GM23338 (cell line): Measurements from ENCODE around the gene EPG5. TPM values are rescaled to one million over a fixed set of nuclear protein-coding genes. Genes with fewer than 3 reads are reported as not detected.
A peak's percentile ranks its signal among the peaks of the same experiment; 100 is the strongest.
"Not testable (repeated sequence)": the region's sequence is repeated elsewhere in the genome, so short reads cannot be mapped to it uniquely, and the experiment has no call there.

ENCODE experiments used
- ATAC-seq: fragments of 200-7000 bp; cut with Tn5 transposase; 3 replicates; pipeline ENCODE4 v1.9.1; 2020
- DNase-seq: peaks from one replicate; pipeline ENCODE4 v3.0.0-alpha.2; 2015; ENCODE audit warnings: low spot score
- H2AFZ ChIP-seq: fragments of 200-600 bp; sonication (generic); 2 replicates; pipeline ENCODE4 v1.8.0; 2016; ENCODE audit warnings: antibody characterized with exemption, mild to moderate bottlenecking, moderate library complexity
- H3F3A ChIP-seq: fragments of 200-600 bp; sonication (generic); replicated peaks from 2 replicates; pipeline ENCODE4 v1.8.0; 2017; ENCODE audit warnings: antibody characterized with exemption, mixed run types, low read depth
- H3K27ac ChIP-seq: fragments of 200-600 bp; sonication (generic); 2 replicates; pipeline ENCODE4 v1.6.1; 2016; ENCODE audit warnings: low read depth
- H3K27me3 ChIP-seq: fragments of 200-600 bp; sonication (generic); 2 replicates; pipeline ENCODE4 v1.8.0; 2016; ENCODE audit warnings: mild to moderate bottlenecking, mixed run types, moderate library complexity; ENCODE audit not compliant: insufficient read depth
- H3K36me3 ChIP-seq: fragments of 200-600 bp; sonication (generic); 2 replicates; pipeline ENCODE4 v1.8.0; 2016; ENCODE audit warnings: mild to moderate bottlenecking; ENCODE audit not compliant: insufficient read depth
- H3K4me1 ChIP-seq: fragments of 200-600 bp; sonication (generic); 2 replicates; pipeline ENCODE4 v1.8.0; 2016; ENCODE audit warnings: mild to moderate bottlenecking, moderate library complexity; ENCODE audit not compliant: insufficient read depth
- H3K4me2 ChIP-seq: fragments of 200-600 bp; sonication (generic); 2 replicates; pipeline ENCODE4 v1.7.1; 2017; ENCODE audit warnings: mixed run types
- H3K4me3 ChIP-seq: fragments of 200-600 bp; sonication (generic); 2 replicates; pipeline ENCODE4 v1.6.1; 2016; ENCODE audit warnings: mixed run types
- H3K79me2 ChIP-seq: fragments of 200-600 bp; sonication (generic); replicated peaks from 2 replicates; pipeline ENCODE4 v1.8.0; 2017; ENCODE audit warnings: mild to moderate bottlenecking; ENCODE audit not compliant: insufficient read depth
- H3K9me2 ChIP-seq: fragments of 200-600 bp; sonication (generic); 2 replicates; pipeline ENCODE4 v1.8.0; 2017; ENCODE audit not compliant: insufficient read depth
- H4K20me1 ChIP-seq: fragments of 200-600 bp; sonication (generic); replicated peaks from 2 replicates; pipeline ENCODE4 v1.8.0; 2017; ENCODE audit warnings: mild to moderate bottlenecking; ENCODE audit not compliant: insufficient read depth
- H3K27ac Mint-ChIP-seq: 2 replicates; pipeline ENCODE4 v1.8.0; 2020; ENCODE audit warnings: inconsistent platforms, mild to moderate bottlenecking, moderate library complexity, mixed read lengths
- H3K27me3 Mint-ChIP-seq: 3 replicates; pipeline ENCODE4 v1.8.0; 2022; ENCODE audit warnings: low read depth, mild to moderate bottlenecking, moderate library complexity, mixed read lengths, inconsistent platforms; ENCODE audit not compliant: insufficient read depth, poor library complexity
- H3K36me3 Mint-ChIP-seq: 3 replicates; pipeline ENCODE4 v1.8.0; 2021; ENCODE audit warnings: low read depth, mild to moderate bottlenecking, inconsistent platforms, moderate library complexity, mixed read lengths
- H3K4me1 Mint-ChIP-seq: 3 replicates; pipeline ENCODE4 v1.8.0; 2020; ENCODE audit warnings: mild to moderate bottlenecking, inconsistent platforms, mixed read lengths
- H3K4me3 Mint-ChIP-seq: 3 replicates; pipeline ENCODE4 v1.8.0; 2021; ENCODE audit warnings: moderate library complexity, mild to moderate bottlenecking, inconsistent platforms, mixed read lengths
- H3K9me3 Mint-ChIP-seq: 3 replicates; pipeline ENCODE4 v1.8.0; 2020; ENCODE audit warnings: moderate library complexity, mild to moderate bottlenecking, inconsistent platforms, mixed read lengths
- CREB1 ChIP-seq: fragments of 250-450 bp; sonication (Bioruptor Pico); IDR thresholded peaks from 2 replicates; pipeline ENCODE4 v1.5.0; 2020; ENCODE audit warnings: low read depth, mild to moderate bottlenecking, moderate library complexity
- CTCF ChIP-seq, 2 experiments: fragments of 200-600 bp in 1 of 2; sonication (generic) in 1 of 2; conservative IDR thresholded peaks; 2 replicates each; pipeline versions ENCODE4 v1.5.1 to v1.6.1; 2016 to 2017; ENCODE audit warnings: antibody characterized with exemption in 2 of 2, low read depth in 2 of 2, mild to moderate bottlenecking in 2 of 2, moderate library complexity in 1 of 2
- EZH2 ChIP-seq: fragments of 200-600 bp; sonication (generic); IDR thresholded peaks from one replicate; pipeline ENCODE4 v1.8.0; 2017; ENCODE audit warnings: antibody characterized with exemption, mild to moderate bottlenecking, low read depth; ENCODE audit not compliant: unreplicated experiment
- NANOG ChIP-seq: IDR thresholded peaks from 2 replicates; pipeline ENCODE4 v1.6.1; 2016; ENCODE audit warnings: antibody characterized with exemption, borderline replicate concordance
- polyA plus RNA-seq: library from polyadenylated mRNA; unstranded; fragments of >200 nt; fragmentation: Nextera tagmentation; extraction: Ambion mirVana; gene quantifications from 2 replicates; pipeline ENCODE4 v1.2.1, GENCODE V29; 2016
- total RNA-seq: library from RNA; depleted of rRNA; stranded (reverse); fragments of >200 nt; shearing (Covaris generic); gene quantifications from 2 replicates; pipeline ENCODE4 v1.2.3, GENCODE V29; 2014

Gene EPG5
- total and polyA plus RNA-seq, 2 experiments from 2014 or later = 4.1 to 29.2 TPM

- H3K4me3 Mint-ChIP-seq, H4K20me1 ChIP-seq, H3K4me2 ChIP-seq, H3K27me3 ChIP-seq, H3K4me3 ChIP-seq, ATAC-seq, H3F3A ChIP-seq, H3K36me3 Mint-ChIP-seq, H3K27me3 Mint-ChIP-seq, H2AFZ ChIP-seq, DNase-seq, H3K27ac Mint-ChIP-seq, H3K4me1 Mint-ChIP-seq, H3K79me2 ChIP-seq, H3K9me3 Mint-ChIP-seq, H3K36me3 ChIP-seq, H3K27ac ChIP-seq, H3K4me1 ChIP-seq, H3K9me2 ChIP-seq: not testable (repeated sequence)
- TF ChIP-seq CTCF (conservative IDR thresholded peaks at IDR 0.05; ENCODE audit: low read depth in 2 of 2) = 0 out of 4 replicates have a peak, but pooled peaks of 1 of the 2 experiments have one; percentile 7
These were observed 152.4 kb downstream of the EPG5 start for GRCh38 chr18:45814733-45815132.

- H3K27me3 Mint-ChIP-seq, H3K4me3 Mint-ChIP-seq, H3F3A ChIP-seq, H3K4me3 ChIP-seq, H3K27ac ChIP-seq, H3K4me1 ChIP-seq, H3K9me2 ChIP-seq, H3K27me3 ChIP-seq, H4K20me1 ChIP-seq, H3K79me2 ChIP-seq, H3K4me2 ChIP-seq, H3K36me3 ChIP-seq: not testable (repeated sequence)
- peak overlapping the region; percentile 15; the same call in 1 of the 2 replicates for H3K27ac Mint-ChIP-seq
- DNase-seq (peak; percentile 65), ATAC-seq (peak; percentile 52)
- peaks cover 28% of the 10 kb centered on the region for H3K9me3 Mint-ChIP-seq
- H3K36me3 Mint-ChIP-seq = peaks cover 24% of the 10 kb centered on the region
- H3K4me1 Mint-ChIP-seq = peaks cover 16% of the 10 kb centered on the region
- H2AFZ ChIP-seq = peak overlapping the region; percentile 81
- TF ChIP-seq CTCF (conservative IDR thresholded peaks at IDR 0.05; ENCODE audit: low read depth in 2 of 2) = peak; percentile 69 to 77
These were observed 160.0 kb downstream of the EPG5 start for GRCh38 chr18:45807144-45807543.

GRCh38 chr18:45806226-45806625, 160.9 kb downstream of the EPG5 start:
- Histone ChIP-seq H4K20me1 (no peaks in the 10 kb centered on the region), H3F3A (no peaks in the 10 kb centered on the region), H3K4me2 (no peak overlapping the region), H3K27me3 (no peaks in the 10 kb centered on the region), H3K27ac (no peak overlapping the region), H3K79me2 (no peaks in the 10 kb centered on the region), H3K36me3 (no peaks in the 10 kb centered on the region), H3K9me2 (peaks cover 8% of the 10 kb centered on the region), H2AFZ (peak overlapping the region; percentile 81), H3K4me1 (no peaks in the 10 kb centered on the region; the same call in 1 of the 2 replicates), H3K4me3 (no peak overlapping the region)
- H3K27me3 Mint-ChIP-seq = peaks cover 9% of the 10 kb centered on the region
- DNase-seq (no peak), ATAC-seq (no peak)
- peaks cover 16% of the 10 kb centered on the region for H3K4me1 Mint-ChIP-seq
- H3K9me3 Mint-ChIP-seq = peaks cover 36% of the 10 kb centered on the region
- no peak overlapping the region for H3K27ac Mint-ChIP-seq
- no peak overlapping the region for H3K4me3 Mint-ChIP-seq
- H3K36me3 Mint-ChIP-seq = peaks cover 32% of the 10 kb centered on the region
- TF ChIP-seq CTCF (conservative IDR thresholded peaks at IDR 0.05; ENCODE audit: low read depth in 2 of 2) (no peak), EZH2 (no peak), NANOG (no peak), CREB1 (CRISPR knock-in tag) (no peak)
